Measurements from ENCODE around the gene ATG2A.

- TF ChIP-seq POLR2AphosphoS5 (IDR thresholded peaks at IDR 0.05; ENCODE audit: low read depth, low read length), result no peak
- TF ChIP-seq PAX5 (IDR thresholded peaks at IDR 0.05; ENCODE audit: insufficient read depth, low read length, severe bottlenecking), result no peak
- TF ChIP-seq TAF1 (IDR thresholded peaks at IDR 0.05; ENCODE audit: low read depth, low read length), result no peak
- no peak for TF ChIP-seq POLR2A (IDR thresholded peaks at IDR 0.05; ENCODE audit: low read depth, low read length)
- TF ChIP-seq POU2F2 (IDR thresholded peaks at IDR 0.05; ENCODE audit: low read depth, low read length), result no peak
Observed at GRCh38 chr11:64892838-64893193, 24.2 kb downstream of the ATG2A start.

Measured in GM12891 (cell line).